Breast epithelium (tissue), 3 donors: ENCODE data around the gene CHRM1. TPM values are rescaled to one million over a fixed set of nuclear protein-coding genes. Genes with fewer than 3 reads are reported as not detected.

ENCODE experiments used
- total RNA-seq, 3 donors: library from RNA; depleted of rRNA; stranded (reverse); fragments of >200 nt; gene quantifications; one replicate each; pipeline ENCODE4 v1.1.0, GENCODE V29; 2016

The CHRM1 gene
- total RNA-seq, 3 donors from 2014 or later = 0.88 to 1.3 TPM; not detected in 1

Other genes with a start within 250 kb of the CHRM1 start
- gene UQCC3, start 249.7 kb downstream of the CHRM1 start, total RNA-seq = 1 to 10 TPM; 7.4 to 9.8 (median 8.3) TPM
- 1 to 10 TPM; 4.3 to 6.0 (median 5.6) TPM for gene LBHD1, start 249.1 kb downstream of the CHRM1 start, total RNA-seq
- 100 to 1,000 TPM; 204 to 248 (median 239) TPM for gene UBXN1, start 242.3 kb downstream of the CHRM1 start, total RNA-seq
- 10 to 100 TPM in 2 of 3 donors, 1 to 10 TPM in 1; 9.8 to 15.1 (median 13.6) TPM for gene LRRN4CL, start 231.8 kb downstream of the CHRM1 start, total RNA-seq
- gene BSCL2, start 213.9 kb downstream of the CHRM1 start, total RNA-seq = 10 to 100 TPM; 40.2 to 58.4 (median 54.1) TPM
- gene GNG3, start 213.7 kb downstream of the CHRM1 start, total RNA-seq = not detected
- gene HNRNPUL2, start 193.9 kb downstream of the CHRM1 start, total RNA-seq = 10 to 100 TPM; 22.3 to 24.5 (median 23.6) TPM
- 10 to 100 TPM; 19.2 to 26.2 (median 25.8) TPM for gene TTC9C, start 192.9 kb downstream of the CHRM1 start, total RNA-seq
- gene ZBTB3, start 167.2 kb downstream of the CHRM1 start, total RNA-seq = 1 to 10 TPM; 5.9 to 9.7 (median 9.0) TPM
- gene POLR2G, start 159.8 kb downstream of the CHRM1 start, total RNA-seq = 10 to 100 TPM; 54.2 to 80.6 (median 65.5) TPM
- gene TAF6L, start 150.0 kb downstream of the CHRM1 start, total RNA-seq = 10 to 100 TPM; 14.1 to 20.8 (median 20.5) TPM
- 10 to 100 TPM; 61.4 to 66.9 (median 64.9) TPM for gene TMEM179B, start 134.0 kb downstream of the CHRM1 start, total RNA-seq
- 10 to 100 TPM; 26.9 to 34.1 (median 29.8) TPM for gene TMEM223, start 129.4 kb downstream of the CHRM1 start, total RNA-seq
- gene NXF1, start 115.9 kb downstream of the CHRM1 start, total RNA-seq = 10 to 100 TPM; 74.9 to 89.3 (median 76.4) TPM
- 10 to 100 TPM; 30.8 to 42.3 (median 34.2) TPM for gene STX5, start 89.3 kb downstream of the CHRM1 start, total RNA-seq
- gene TEX54, start 88.5 kb downstream of the CHRM1 start, total RNA-seq = 1 to 10 TPM in 1 of 3 donors, not detected in 2; 1.6 TPM
- gene WDR74, start 81.8 kb downstream of the CHRM1 start, total RNA-seq = 10 to 100 TPM; 46.6 to 62.6 (median 48.7) TPM
- gene SLC3A2, start 40.5 kb downstream of the CHRM1 start, total RNA-seq = 100 to 1,000 TPM; 147 to 214 (median 171) TPM
- not detected for gene SLC22A6, start 63.6 kb upstream of the CHRM1 start, total RNA-seq
- gene SLC22A8, start 94.5 kb upstream of the CHRM1 start, total RNA-seq = not detected
- gene SLC22A24, start 222.9 kb upstream of the CHRM1 start, total RNA-seq = not detected